22Rv1 (cell line): ENCODE results near the gene ENKD1.

ENCODE experiments used
- H3K27ac ChIP-seq: fragments of 450-650 bp; 2 replicates; pipeline ENCODE4 v1.5.1; 2017
- CTCF ChIP-seq: fragments of 450-650 bp; IDR thresholded peaks from 2 replicates; pipeline ENCODE4 v1.5.1; 2017; ENCODE audit warnings: mild to moderate bottlenecking
- ZFX ChIP-seq: fragments of 450-650 bp; IDR thresholded peaks from 2 replicates; pipeline ENCODE4 v1.6.1; 2017; ENCODE audit warnings: antibody characterized with exemption, borderline replicate concordance

The ENKD1 gene

GRCh38 chr16:67657751-67658518 lies 8.6 kb downstream of the ENKD1 start:
- H3K27ac ChIP-seq: 0 out of 2 replicates have a peak overlapping the region, but pooled peaks have one; percentile 93
- TF ChIP-seq ZFX (no peak), CTCF (no peak)

DNA sequence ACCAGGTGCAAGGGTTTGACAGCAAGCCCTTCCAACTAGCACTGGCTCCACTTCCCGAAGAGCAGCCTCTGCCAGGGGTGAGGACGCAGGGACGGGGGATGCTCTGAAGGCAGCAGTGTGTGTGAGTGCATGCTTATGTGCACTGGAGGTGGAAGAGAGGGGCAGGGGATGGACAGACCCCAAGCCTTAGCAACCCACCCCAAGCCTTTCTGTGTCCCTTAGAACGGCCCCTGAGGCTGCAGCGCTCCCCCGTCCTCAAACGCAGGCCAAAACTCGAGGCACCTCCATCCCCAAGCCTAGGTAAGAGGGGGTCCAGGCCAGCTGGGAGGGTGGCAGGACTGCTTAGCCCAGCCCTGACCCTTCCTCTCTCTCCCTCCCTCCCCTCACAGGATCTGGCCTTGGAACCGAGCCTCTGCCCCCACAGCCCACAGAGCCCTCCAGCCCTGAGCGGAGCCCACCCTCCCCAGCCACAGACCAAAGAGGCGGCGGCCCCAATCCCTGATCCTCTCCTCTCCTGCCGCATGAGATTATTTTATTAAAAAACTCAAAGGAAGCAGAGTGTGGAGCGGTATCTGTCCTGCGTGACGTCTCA lies 9.4 kb downstream of the ENKD1 start:
- no peak overlapping the region for H3K27ac ChIP-seq
- no peak for TF ChIP-seq CTCF
- TF ChIP-seq ZFX: no peak

GRCh38 chr16:67656344-67657016 lies 10.1 kb downstream of the ENKD1 start:
- TF ChIP-seq CTCF: no peak
- no peak for TF ChIP-seq ZFX
- H3K27ac ChIP-seq: peak overlapping the region; percentile 25; the same call in 1 of the 2 replicates

DNA sequence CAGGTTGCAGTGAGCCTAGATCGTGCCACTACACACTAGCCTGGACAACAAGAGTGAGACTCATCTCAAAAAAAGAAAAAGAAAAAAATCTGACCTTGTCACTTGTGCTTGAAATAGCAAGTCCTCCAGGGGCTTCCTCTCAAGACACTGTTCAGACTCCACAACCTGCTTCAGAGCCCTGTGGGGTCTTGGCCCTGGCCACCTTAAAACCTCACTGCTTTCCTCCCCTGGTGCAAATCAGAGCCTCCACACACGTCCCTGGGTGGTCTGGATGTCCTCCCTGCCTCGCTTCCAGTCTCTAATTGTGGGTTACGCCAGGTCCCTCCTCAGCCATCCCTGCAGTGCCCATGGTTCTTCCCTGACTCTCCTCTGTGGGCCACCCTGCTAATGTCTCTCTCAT lies 11.2 kb downstream of the ENKD1 start:
- peak overlapping the region; percentile 25; the same call in 1 of the 2 replicates for H3K27ac ChIP-seq
- TF ChIP-seq ZFX (no peak), CTCF (no peak)

DNA sequence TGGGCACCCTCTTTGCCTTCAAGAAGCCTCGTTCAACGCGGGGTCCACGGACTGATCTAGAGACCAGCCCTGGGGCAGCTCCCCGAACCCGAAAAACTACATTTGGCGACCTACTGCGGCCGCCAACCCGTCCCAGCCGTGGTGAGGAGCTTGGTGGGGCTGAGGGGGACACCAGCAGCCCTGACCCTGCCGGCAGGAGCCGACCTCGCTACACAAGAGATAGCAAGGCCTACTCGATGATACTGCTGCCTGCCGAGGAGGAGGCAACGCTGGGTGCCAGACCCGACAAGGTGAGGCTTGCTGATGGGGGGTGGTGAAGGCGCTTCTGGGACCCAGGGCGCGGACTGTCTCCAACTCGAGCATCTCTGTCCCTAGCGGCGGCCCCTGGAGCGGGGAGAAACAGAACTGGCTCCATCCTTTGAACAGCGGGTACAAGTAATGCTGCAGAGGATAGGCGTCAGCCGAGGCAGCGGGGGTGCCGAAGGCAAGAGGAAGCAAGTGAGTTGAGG lies 12.1 kb downstream of the ENKD1 start:
- TF ChIP-seq CTCF (no peak), ZFX (no peak)
- no peak overlapping the region for H3K27ac ChIP-seq

GRCh38 chr16:67653789-67654402 lies 12.7 kb downstream of the ENKD1 start:
- TF ChIP-seq CTCF (no peak), ZFX (no peak)

More at GRCh38 chr16:67653789-67654402, 12.7 kb downstream of the ENKD1 start:
- H3K27ac ChIP-seq: peak overlapping the region; percentile 48; the same call in 1 of the 2 replicates
